HG03108 (cell line): ENCODE measurements around the gene TRIM14.
"Not testable (repeated sequence)": the region's sequence is repeated elsewhere in the genome, so short reads cannot be mapped to it uniquely, and the experiment has no call there.

ENCODE experiments used
- ATAC-seq: cut with Tn5 transposase; IDR thresholded peaks from one replicate; pipeline ENCODE4 v1.9.1; 2021; ENCODE audit warnings: moderate library complexity; ENCODE audit not compliant: unreplicated experiment

TRIM14 gene

GRCh38 chr9:98142925-98143481, 24.0 kb upstream of the TRIM14 start:
- no peak for ATAC-seq

- ATAC-seq = no peak
Measured at GRCh38 chr9:98142182-98142907, 23.3 kb upstream of the TRIM14 start.

DNA sequence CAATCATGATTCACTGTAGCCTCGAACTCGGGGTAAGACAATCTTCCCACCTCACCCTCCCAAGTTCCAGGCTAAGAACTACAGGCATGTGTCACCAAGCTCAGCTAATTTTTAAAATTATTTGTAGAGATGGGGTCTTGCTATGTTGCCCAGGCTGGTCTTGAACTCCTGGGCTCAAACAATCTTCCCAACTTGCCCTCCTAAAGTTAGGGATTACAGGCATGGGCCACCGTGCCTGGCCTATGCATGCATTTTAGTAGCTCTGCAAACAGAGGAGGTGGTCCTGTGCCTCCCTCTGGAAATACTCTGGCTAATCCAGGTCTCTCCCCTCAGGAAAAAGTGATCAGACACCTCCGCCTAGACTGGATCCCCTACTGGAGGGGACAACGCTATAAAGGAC, 21.5 kb upstream of the TRIM14 start:
- ATAC-seq = no peak

GRCh38 chr9:98136489-98136888, 17.5 kb upstream of the TRIM14 start:
- no peak for ATAC-seq

DNA sequence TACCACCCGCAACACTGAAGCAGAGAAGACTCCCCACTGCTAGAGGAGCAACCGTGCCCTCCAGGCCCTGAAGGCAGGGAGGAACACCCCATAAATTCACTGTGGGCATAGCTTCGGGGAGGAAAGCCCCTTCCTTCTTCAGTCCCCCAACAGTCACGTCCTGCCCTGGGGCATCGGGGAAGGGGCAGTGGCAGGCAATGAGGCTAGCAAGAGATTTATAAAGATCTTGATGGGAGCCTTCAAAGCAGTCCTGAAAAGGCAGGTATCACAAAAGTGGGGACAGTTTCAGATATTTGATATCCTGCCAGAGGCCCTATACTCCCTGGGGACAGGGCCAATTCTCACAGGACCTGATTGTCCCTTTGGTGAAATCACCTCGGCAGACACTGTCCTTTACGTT, 16.9 kb upstream of the TRIM14 start:
- no peak for ATAC-seq

- ATAC-seq = no peak
Measured at GRCh38 chr9:98135558-98135934, 16.5 kb upstream of the TRIM14 start.

GRCh38 chr9:98134702-98135557, 15.9 kb upstream of the TRIM14 start:
- no peak for ATAC-seq

DNA sequence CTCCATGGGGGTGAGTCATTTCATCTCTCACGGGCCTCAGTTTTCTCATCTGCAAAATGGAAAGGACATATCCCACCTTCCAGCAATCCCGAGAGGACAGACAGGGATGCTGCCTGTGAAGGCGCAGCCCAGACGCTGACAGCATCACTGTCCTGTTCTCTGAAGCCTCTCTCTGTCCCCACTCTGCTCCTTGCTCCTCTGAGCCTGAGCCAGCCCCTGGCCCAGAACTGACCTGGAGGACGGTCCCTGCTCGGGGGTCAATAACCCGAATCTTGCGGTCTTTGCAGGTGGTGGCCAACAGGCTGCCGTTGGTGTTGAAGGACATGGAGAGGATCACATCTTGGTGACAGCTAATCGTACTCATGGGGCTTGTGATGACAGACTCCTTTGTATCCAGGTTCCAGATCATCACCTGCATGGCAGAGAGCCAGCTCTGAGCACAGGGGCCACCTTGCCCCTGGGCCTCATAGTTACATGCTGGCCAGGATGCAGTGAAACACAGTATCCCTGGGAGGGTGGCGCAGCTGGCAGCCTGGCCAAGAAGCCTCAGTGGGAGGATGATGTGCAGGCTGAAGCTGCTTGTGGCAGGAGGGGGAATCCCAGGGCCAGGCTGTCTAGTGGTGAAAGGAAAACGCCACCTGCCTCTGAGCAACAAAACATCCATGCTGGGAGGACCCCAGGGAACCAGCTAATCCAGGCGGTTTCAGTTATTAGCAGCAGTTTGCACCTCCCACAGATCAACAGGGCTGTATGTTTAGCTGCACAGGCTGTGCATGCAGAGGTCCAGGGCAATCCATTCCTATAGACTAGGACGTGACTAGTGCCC, 14.0 kb upstream of the TRIM14 start:
- ATAC-seq = no peak

- no peak for ATAC-seq
Measured at GRCh38 chr9:98132158-98132557, 13.1 kb upstream of the TRIM14 start.

DNA sequence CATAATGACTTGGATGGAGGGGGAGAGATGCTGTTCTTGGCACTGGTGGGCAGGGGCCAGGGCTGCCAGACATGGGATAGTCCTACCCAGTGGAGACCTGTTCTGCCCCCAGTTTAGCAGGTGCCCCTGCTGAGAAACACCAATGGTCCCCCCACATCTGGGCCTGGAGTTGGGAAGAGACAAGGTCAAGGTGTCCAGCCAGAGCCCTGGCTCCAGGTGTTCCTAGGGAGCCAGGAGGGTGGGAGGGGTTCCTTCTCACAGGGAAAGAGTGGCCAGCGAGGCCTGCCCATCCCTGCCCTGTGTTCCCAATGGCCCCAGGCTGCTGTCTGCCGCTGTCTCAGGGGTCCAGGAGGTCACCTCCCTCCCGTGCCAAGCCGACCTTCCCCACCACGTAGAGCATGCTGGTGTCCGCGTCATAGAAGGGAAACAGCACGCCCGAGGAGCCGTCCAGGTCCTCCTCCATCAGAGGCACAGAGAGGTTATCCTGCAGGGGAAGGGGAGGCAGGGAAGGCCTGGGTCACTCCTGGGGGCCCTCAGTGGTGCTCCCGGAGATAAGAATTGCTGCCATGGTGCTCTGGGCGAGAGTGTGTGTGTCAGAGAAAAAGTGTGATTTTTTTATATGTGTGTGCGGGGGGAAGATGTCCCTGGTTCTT, 11.7 kb upstream of the TRIM14 start:
- ATAC-seq = no peak

- not testable (repeated sequence) for ATAC-seq
Measured at GRCh38 chr9:98130060-98130459, 11.0 kb upstream of the TRIM14 start.

- ATAC-seq = peak; percentile 59
Measured at GRCh38 chr9:98129451-98129881, 10.4 kb upstream of the TRIM14 start.

DNA sequence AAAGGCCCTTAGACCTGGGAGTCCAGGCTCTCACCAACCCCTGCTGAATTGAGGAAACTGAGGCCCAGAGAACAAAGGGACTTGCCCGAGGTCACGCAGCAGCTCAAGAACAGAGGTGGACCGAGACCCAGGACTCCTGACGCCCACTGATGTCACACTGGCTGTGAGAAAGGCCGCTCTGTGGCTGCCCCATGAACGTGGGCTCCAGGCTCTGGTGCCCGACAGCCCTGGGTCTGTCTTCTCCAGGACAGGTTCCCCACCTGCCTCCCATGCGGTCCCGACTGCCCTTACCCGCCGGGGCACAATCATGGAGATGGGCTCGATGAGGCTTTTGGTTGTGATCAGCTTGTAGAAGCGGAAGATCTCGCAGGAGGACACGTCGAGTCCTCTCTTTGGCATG, 9.3 kb upstream of the TRIM14 start:
- no peak for ATAC-seq

GRCh38 chr9:98127226-98127625, 8.2 kb upstream of the TRIM14 start:
- no peak for ATAC-seq

- no peak for ATAC-seq
Measured at GRCh38 chr9:98124637-98125426, 5.8 kb upstream of the TRIM14 start.

- ATAC-seq = not testable (repeated sequence)
Measured at GRCh38 chr9:98124091-98124490, 5.1 kb upstream of the TRIM14 start.

GRCh38 chr9:98121058-98121457, 2.0 kb upstream of the TRIM14 start:
- ATAC-seq = no peak

GRCh38 chr9:98120476-98120875, 1.5 kb upstream of the TRIM14 start:
- no peak for ATAC-seq

DNA sequence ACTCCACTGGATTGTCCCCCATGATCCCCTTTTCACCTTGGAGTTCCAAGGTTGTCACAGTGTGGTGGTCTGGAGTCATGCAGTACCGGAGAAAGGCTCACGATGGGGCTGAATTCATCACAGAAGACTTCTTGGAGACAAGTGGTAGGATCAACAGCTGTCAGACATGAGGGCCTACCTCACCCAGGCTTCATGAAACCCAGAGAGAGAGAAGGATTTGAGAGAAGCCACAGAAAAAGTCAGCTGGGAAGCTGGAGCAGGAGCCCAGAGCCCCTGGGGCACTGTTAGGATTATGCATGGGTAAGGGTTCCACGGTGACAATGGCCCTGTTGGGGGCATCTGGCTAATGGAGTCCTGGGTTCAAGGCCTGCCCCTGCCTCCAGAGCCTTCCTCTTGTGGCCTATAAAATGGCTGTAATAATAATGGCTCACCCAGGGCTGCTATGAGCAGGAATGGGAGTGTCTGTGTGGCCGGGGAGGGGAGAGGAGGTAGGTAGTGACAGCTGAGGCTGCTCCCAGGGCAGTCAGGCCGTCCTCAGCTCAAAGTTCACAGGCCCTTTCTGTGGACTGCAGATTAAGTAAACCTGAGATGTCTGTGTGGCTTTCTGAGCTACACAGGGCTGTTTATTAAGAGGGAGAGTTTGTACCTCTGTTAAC, 910 bp downstream of the TRIM14 start:
- ATAC-seq = peak; percentile 46
